Measurements from ENCODE around the gene CALCB. TPM values are rescaled to one million over a fixed set of nuclear protein-coding genes. Genes with fewer than 3 reads are reported as not detected.

Gene CALCB
- total and polyA plus RNA-seq, 2 of the 4 experiments (the other 2 are of a cell fraction), result not detected

GRCh38 chr11:15124528-15124927, 51.1 kb downstream of the CALCB start:
- dilution Hi-C loops (cut with HindIII; ENCODE audit: low sequenced_read_pairs, unreplicated experiment), result no loop called here
- Histone ChIP-seq H3K9me3 (ENCODE audit: control insufficient read depth, insufficient read depth, low read length) (no peaks in the 10 kb centered on the region), H3K23ac (ENCODE audit: low read depth, low read length) (no peak overlapping the region), H4K20me1 (ENCODE audit: insufficient read depth, low read length) (no peaks in the 10 kb centered on the region), H2BK5ac (ENCODE audit: low read depth, low read length, poor library complexity, severe bottlenecking) (peak overlapping the region; percentile 84), H3K4me3 (ENCODE audit: insufficient read depth, low read depth, low read length) (no peak overlapping the region), H3K56ac (ENCODE audit: extremely low read depth, insufficient read depth, low read length) (no peak overlapping the region), H2AFZ (replicated peaks; ENCODE audit: low read length, poor library complexity) (no peak overlapping the region), H4K91ac (ENCODE audit: insufficient read depth, low read depth, low read length) (peak overlapping the region; percentile 90; the same call in 1 of the 2 replicates), H3K18ac (ENCODE audit: low read depth, low read length) (no peak overlapping the region), H2BK15ac (ENCODE audit: low read depth, low read length) (peak overlapping the region; percentile 37; the same call in 2 of the 3 replicates), H2AK9ac (replicated peaks; ENCODE audit: low read depth, low read length, poor library complexity) (no peak overlapping the region), H2BK120ac (ENCODE audit: low read depth, low read length) (peak overlapping the region; percentile 91), H3K9me1 (ENCODE audit: insufficient read depth, low read length) (peaks cover 35% of the 10 kb centered on the region), H3K27ac (ENCODE audit: insufficient read depth, low read length) (no peak overlapping the region), H3K14ac (replicated peaks; ENCODE audit: low read depth, low read length) (peak overlapping the region; percentile 8; the same call in 1 of the 2 replicates), H3K36me3 (ENCODE audit: control insufficient read depth, insufficient read depth, low read length) (no peaks in the 10 kb centered on the region), H2AK5ac (ENCODE audit: low read depth, low read length) (peak overlapping the region; percentile 76; the same call in 1 of the 2 replicates), H3K27me3 (ENCODE audit: control insufficient read depth, insufficient read depth, low read length) (no peaks in the 10 kb centered on the region), H3K9ac (ENCODE audit: low read depth, low read length) (no peak overlapping the region), H3K4me2 (ENCODE audit: low read depth, low read length) (no peak overlapping the region), H3K4ac (ENCODE audit: low read depth, low read length) (peak overlapping the region; percentile 84), H2BK20ac (ENCODE audit: low read depth, low read length) (peak overlapping the region; percentile 87), H4K5ac (ENCODE audit: low read depth, low read length) (no peak overlapping the region), H4K8ac (ENCODE audit: low read depth in 2 of 2, low read length in 2 of 2) (peak overlapping the region in 1 of 2 experiments; percentile 61; a peak in 1 of 4 replicates), H3K4me1 (ENCODE audit: control insufficient read depth, insufficient read depth, low read length) (peaks cover 14% of the 10 kb centered on the region; the same call in 1 of the 2 replicates), H3K79me1 (ENCODE audit: low read depth in 1 of 2, low read length in 2 of 2) (peaks cover 0 to 29% of the 10 kb centered on the region in 2 experiments; a peak in 2 of 4 replicates)
- ChIA-PET POLR2A (ENCODE audit: unreplicated experiment) (no interaction called here), CTCF (no interaction called here)
- DNase-seq, result no peak
- no CpG with 5 or more reads among the region's 2 CpGs for WGBS, 2 experiments (ENCODE audit: extremely low coverage in 2 of 2, insufficient read length in 1 of 2)
- TF ChIP-seq USF2 (IDR thresholded peaks at IDR 0.05; ENCODE audit: low read depth, low read length) (no peak), SMC3 (IDR thresholded peaks at IDR 0.05; ENCODE audit: low read depth, low read length) (no peak), CHD1 (IDR thresholded peaks at IDR 0.05; ENCODE audit: low read depth, low read length) (no peak), RFX5 (IDR thresholded peaks at IDR 0.05; ENCODE audit: low read depth, low read length) (no peak), FOS (IDR thresholded peaks at IDR 0.05; ENCODE audit: low read depth, low read length) (no peak), BHLHE40 (IDR thresholded peaks at IDR 0.05; ENCODE audit: low read depth, low read length) (no peak), RCOR1 (IDR thresholded peaks at IDR 0.05; ENCODE audit: insufficient replicate concordance, low read length) (no peak), CTCF (conservative IDR thresholded peaks at IDR 0.05; ENCODE audit: low read depth, low read length) (no peak), CEBPB (IDR thresholded peaks at IDR 0.05; ENCODE audit: low read depth, low read length) (no peak), POLR2A (IDR thresholded peaks at IDR 0.05; ENCODE audit: low read depth, low read length) (no peak), MAFK (IDR thresholded peaks at IDR 0.05; ENCODE audit: low read depth, low read length) (no peak), RAD21 (IDR thresholded peaks at IDR 0.05; ENCODE audit: low read length) (no peak), MAZ (IDR thresholded peaks at IDR 0.05; ENCODE audit: borderline replicate concordance, low read depth, low read length) (no peak), ELK1 (IDR thresholded peaks at IDR 0.05; ENCODE audit: borderline replicate concordance, low read depth, low read length) (no peak), MXI1 (IDR thresholded peaks at IDR 0.05; ENCODE audit: borderline replicate concordance, low read depth, low read length) (no peak)
- intact Hi-C loops (cut with micrococcal nuclease), result loop anchor here (5.0 kb wide), 1 partner anchor 73 kb away; no protein-coding TSS in a partner anchor
- in situ Hi-C loops (cut with MboI; ENCODE audit: low sequenced_read_pairs), result no loop called here
- BruUV-seq (replicated peaks), result no TSS peak
- no peak for ATAC-seq (ENCODE audit: low read depth)
